HTERT RPE-1 (cell line): ENCODE measurements around the gene PGP.

Source experiments
- in situ Hi-C: fragments of 300-500 bp; cut with MboI; formaldehyde crosslinking; loops from 4 replicates; pipeline ENCODE4 v1.14.3; 2020; ENCODE audit warnings: low sequenced_read_pairs

The PGP gene

DNA sequence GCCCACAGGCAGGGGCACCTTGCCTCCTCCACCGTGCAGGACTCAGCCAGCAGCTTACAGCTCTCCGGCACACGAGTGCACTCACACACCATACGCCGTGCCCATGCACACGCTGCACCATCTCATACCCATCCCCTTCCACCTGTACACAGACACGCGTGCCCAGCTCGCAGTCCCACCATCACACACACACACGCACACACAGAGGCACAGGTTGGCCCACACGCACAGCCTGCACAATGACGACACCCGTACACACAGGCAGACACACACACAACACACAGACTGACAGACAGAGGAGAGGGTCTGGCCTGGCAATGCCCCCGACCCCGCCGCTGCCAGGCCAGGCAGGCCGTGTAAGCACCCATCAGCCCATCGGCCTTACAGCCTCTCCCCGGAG lies 30.3 kb downstream of the PGP start:
- in situ Hi-C loops, result no loop called here

DNA sequence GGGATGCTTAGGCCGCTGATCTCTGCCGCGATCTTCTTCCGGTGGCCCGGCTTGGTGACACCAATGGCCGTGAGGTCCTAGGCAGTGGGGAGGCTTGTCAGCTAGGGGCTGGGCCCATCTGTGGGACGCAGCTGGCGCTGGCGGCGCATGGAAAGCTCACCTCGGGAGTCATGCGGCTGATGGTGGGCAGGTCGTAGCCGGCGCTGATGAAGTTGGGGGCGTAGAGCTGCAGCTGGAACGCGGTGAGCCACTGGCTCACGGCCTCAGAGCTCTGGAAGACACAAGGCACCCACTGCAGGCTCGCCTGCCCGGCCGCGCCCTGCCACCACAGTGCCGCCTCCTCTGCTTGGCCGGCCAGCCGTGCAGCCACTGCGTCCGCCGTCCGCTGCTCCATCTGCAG lies 31.0 kb downstream of the PGP start:
- in situ Hi-C loops, result no loop called here

DNA sequence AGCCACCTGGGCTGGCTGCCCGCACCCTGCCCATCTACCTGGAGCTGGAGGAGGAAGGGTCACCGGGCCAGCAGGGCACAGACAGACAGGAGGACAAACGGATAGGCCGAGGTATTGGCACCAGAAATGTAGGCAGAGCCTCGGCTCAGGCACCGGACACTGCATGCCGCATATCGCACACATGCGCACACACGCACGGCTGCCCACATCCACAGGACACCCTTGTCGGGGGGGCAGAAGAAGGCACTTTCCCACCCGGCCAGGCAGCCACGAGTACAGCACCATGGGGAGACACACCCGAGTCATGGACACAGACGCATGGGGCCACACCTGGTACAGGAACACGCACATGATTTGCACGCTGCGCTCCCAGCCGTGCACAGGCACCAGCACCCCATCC lies 32.7 kb downstream of the PGP start:
- in situ Hi-C loops, result no loop called here

DNA sequence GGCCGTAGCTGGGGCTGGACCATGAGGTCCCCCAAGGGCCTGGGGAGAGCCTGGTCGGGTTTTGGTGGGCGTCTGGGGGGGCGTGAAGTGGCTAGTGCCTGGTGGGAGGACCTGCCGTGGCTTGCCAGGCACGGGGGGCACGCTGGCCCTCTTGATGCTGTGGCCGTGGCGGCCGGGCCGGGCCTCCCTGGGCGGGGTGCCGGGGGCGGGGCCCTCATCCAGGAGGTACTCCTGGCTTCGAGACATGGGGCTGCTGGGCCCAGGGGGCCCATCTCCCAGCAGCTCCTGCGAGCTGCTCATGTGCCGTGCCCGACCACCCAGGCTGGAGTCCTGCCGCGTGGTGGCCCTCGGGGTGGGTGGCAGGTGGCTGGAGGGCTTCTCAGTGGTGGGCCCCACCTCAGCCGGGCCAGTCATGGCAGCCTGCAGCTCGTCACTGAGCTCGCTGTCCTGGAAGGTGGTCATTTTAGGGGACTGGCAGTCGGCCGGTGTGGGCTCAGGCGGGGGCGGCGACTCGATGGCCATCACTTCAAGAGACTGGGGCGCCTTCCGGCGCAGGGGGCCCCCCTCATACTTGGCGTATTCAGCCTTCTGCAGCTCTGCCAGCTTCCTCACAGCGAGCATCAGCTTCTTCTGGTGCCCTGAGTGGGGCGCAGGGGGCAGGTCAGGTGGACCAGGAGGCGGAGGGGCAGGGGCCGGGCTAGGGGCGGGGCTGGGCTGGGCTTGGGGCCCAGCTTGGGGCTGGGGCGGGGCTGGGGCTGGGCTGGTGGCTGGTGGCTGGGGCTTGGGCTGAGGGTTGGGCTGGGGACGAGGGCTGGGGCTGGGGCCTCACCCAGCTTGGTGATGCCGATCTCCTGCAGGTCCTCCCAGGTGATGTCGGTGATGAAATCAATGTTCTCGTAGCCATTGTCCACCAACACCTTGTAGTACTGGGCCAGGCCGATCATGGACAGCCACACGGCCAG lies 33.4 kb downstream of the PGP start:
- in situ Hi-C loops, result no loop called here

DNA sequence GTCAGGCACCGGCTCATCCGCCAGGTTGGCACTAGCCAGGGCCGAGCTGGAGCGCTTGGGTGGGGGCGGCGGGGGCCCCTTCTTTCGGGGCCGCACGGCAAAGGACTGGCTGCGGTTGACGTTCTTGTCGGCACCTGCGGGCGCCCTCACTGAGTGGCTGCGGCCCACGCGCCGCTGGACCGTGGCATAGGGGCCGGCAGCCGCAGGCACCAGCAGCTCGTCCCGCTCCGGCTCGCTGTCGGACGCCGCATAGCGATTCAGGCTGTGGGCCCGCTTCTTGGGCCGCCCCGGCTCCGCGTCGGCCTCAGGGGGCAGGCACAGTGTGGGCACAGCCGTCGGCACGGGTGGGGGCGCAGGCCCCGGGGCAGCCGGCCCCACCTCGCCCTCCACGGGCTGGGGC lies 34.2 kb downstream of the PGP start:
- in situ Hi-C loops, result no loop called here

DNA sequence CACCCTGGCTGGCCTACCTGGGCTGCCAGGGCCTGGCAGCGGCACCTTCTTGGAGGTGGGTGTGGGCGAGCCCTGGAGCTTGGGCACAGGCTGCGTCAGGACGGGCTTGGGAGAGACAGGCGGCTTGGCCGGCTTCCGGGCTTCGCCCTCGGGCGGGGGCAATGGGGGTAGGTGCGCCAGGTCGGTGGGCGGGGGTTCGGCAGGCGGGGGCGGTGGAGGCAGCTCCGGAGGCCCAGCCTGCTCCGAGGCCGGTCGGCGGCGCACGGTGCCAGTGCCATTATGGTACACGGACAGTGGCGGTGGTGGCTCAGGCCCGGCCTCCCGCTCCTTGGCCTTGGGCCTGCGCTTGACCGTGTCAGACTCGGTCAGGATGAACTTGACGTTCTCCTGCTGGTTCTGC lies 35.1 kb downstream of the PGP start:
- in situ Hi-C loops, result no loop called here

DNA sequence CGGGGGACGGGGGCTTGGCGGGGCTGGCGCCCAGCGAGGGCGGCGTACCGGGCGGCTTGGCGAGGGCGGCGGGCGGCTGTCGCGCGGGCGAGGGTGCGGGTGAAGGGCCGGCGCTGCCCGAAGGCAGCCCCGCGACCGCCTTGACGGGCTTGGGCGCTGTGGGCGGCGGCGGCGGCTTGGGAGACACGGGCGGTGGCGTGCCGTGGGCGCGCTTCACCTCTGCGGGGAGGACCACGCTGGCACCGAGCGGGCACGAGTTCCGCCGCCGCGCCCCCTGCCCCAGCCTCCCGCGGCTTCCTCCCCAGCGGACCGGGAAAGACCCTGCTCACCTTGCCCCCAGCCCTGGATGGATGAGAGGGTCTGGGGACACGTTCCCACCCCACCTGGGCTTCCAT lies 35.5 kb downstream of the PGP start:
- in situ Hi-C loops, result no loop called here

DNA sequence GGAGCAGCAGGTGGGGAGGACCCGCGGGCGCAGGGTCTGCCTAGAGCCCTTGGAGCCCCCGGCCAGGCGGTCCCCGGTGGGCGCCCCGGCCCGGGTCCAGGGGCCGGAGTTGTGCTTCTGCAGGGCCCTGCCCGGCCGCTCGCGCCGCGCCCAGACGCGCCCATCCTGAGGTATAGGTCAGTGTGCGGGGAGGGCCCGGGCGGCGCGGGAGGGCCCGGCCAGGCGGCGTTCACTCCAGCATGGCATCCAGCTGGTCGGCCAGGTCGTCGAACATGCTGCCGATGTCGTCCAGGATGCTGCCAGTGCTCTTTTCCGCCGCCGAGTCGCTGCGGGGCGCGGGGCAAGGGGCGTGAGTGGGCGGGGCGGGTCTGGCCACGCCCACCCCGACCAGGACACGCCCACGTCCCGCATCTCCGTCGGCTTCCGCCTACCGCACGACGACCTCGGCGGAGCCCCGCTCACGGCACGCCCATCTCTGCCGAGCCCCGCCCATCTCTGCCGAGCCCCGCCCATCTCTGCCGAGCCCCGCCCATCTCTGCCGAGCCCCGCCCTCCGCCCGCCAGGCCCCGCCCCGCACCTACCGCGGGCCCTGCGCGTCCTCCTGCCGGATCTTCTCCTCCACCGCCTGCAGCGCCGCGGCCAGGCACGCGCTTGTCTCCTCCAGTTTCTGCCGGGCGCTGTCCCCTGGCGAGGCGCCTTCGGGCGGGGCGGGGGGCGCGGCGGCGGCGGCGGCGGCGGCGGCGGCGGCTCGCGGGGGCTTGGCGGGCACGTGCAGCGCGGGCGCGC lies 36.1 kb downstream of the PGP start:
- in situ Hi-C loops, result no loop called here

DNA sequence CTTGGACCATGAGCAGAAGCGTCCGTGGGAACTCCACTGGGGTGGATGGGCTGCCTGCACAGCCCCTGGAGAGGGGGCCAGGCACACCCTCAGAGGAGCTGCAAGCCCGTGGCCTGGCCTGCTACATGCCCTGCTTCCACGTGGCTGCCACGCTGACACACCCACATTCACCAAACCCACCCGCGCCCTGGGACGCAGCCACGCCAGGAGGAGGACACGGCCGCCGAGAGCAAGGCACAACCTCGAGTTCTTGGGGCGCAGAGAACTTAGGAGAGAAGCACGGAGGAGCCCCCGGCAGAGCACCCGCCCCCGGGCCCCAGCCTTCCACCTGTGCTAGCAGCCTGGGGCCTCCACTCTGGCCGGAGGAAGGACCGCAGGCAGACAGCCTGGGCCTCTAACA lies 37.1 kb downstream of the PGP start:
- in situ Hi-C loops, result no loop called here

DNA sequence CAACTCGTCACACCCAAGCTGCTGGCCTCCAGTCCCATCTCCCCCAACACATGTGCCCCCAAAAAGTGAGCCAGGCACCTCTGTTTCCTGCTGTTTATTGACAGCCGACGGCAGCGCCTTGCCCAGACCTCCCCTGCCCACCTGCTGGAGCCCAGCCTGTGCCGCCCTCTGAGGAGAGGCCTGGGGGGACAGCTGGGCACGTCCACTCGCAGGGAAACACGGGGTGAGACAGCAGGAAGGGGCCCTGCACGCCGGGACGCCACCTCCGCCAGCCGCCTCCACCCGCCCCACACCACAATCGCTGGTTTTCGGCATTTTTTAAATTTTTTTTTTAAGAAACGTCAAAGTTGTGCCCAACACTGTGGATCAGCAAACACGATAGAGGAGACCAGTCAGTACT lies 37.5 kb downstream of the PGP start:
- in situ Hi-C loops, result no loop called here

DNA sequence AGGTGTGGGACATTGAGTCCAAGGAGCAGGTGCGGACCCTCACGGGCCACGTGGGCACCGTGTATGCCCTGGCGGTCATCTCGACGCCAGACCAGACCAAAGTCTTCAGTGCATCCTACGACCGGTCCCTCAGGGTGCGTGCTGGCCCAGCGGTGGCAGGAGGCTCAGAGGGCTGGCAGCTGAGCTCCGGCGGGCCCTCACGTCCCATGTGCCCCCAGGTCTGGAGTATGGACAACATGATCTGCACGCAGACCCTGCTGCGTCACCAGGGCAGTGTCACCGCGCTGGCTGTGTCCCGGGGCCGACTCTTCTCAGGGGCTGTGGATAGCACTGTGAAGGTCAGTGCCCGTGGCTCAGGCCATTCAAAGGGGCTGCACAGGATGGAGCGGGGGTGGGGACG lies 38.6 kb downstream of the PGP start:
- in situ Hi-C loops, result no loop called here

DNA sequence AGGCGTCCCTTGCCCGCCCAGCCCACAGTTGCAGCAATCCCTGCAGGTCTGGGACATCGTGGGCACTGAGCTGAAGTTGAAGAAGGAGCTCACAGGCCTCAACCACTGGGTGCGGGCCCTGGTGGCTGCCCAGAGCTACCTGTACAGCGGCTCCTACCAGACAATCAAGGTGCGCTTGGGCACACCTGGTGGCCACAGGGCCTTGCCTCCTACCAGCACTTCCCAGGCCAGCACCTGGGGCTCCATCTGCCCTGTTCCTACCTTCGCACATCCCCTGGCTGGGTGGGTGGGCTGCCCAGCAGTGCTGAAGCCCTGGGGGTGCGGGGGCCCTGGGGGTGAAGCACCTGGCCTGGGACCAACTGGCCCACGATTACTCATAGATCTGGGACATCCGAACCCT lies 39.2 kb downstream of the PGP start:
- in situ Hi-C loops, result no loop called here

DNA sequence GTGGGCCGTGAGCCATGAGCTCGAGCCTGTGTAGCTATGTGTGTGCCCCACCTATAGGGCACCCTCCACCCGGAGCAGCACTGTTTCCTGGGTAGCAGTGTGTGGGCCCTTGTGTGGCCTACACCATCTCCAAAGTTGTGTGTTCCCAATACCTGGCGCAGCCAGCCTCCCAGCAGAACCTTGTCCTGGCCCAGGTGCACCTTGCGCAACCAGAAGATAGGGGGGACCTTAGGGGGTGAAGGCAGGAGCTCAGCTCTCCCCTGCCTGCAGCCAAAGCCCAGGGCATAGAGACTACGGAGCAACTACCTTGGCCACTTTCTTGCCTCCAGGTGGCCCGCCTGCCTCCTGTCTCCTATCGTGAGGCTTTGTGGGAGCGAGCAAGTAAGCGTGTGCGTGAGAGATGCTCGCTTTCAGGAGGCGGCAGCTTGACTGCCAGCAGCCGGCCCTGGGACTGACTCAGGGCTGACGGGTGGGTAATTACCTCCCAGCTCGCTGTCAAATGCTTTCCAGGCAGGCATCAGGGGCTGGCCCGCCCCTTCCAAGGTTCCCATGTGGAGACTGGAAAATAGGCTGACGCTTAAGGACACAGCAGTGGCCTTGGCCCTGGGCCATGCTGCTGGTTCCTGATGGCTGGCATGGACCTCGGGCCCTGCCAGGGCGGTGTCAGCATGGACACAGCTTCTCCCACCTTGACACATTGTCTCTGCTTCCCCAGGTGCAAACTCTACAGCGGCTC lies 40.1 kb downstream of the PGP start:
- in situ Hi-C loops, result no loop called here

DNA sequence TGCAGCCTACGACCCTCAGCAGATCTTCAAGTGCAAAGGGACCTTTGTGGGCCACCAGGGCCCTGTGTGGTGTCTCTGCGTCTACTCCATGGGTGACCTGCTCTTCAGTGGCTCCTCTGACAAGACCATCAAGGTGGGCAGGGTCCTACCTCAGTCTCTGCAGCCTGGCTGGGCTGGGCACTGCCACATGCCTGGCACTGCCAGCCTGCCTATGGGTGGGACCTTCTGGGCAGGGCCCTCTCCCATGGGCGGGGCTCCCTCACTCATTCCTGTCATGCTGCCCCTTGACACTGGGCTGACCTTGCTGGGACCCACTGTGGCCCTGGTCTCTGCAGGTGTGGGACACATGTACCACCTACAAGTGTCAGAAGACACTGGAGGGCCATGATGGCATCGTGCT lies 40.7 kb downstream of the PGP start:
- in situ Hi-C loops, result no loop called here

DNA sequence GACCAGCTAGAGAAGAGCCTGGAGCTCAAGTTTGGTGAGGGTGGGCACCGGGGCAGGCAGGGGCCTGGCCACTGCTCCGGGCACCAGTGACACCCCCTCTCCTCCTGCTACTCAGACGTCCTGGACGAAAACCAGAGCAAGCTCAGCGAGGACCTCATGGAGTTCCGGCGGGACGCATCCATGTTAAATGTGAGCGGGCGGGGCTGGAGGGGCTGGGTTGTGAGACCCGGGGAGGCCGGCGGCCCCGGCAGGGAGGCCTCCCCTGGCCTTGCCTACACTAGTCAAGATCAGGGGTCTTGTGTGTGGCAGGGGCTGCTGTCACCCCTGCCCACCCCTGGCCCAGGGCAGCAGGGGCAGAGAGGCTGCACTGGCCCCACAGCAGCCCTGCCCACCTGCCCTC lies 41.3 kb downstream of the PGP start:
- in situ Hi-C loops, result no loop called here

DNA sequence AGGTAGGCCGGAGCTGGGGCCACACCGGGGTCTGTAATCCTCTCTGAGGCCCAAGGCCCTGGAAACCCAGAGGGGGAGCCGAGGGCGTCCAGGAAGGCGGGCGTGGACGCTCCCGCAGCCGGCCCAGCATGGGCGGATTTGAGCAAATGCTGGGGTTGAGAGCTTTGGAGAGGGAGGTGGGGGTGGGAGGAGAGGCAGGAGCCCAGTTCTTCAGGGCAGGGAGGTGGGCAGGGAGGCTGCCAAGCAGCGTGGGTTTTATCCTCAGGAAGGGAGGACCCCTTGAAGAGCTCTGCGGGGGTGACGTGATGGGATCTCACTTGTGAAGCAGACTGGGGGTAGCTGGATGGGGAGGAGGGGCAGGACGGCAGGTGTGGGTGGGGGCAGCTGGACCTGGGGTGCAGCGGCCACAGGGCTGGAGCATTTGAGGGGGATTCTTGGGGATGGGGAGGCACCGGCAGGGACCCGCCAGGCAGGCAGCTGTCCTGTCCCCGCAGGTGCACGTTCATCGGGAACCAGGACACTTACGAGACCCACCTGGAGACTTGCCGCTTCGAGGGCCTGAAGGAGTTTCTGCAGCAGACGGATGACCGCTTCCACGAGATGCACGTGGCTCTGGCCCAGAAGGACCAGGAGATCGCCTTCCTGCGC lies 41.8 kb downstream of the PGP start:
- in situ Hi-C loops, result no loop called here

DNA sequence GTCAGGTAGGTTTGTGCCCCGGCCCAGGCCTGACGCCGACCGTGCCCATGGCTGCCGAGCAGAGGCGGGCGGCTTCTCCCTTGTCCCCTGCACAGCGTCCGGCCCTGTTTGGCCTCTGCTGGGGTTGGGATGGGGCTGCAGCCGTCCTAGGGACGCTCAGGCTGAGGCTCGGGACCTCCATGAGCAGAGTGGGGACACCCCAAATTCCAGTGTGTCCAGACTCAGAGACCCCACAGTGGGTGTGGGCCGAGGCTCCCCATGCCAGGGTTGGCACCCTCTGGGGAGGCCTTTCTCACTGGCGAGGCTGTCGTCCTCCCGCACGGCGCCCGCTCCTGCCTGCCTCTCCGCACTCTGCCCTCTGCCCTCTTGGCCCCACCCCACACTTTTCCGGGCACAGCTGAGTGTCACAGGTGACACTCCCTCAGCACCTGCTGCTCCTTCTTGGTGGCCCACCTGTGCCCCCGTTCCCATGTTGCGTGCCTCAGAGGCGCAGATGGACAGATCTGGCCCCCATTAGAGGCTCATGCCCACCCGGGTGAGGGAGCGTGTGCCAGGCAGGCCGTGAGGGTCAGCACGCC lies 43.0 kb downstream of the PGP start:
- in situ Hi-C loops, result no loop called here

DNA sequence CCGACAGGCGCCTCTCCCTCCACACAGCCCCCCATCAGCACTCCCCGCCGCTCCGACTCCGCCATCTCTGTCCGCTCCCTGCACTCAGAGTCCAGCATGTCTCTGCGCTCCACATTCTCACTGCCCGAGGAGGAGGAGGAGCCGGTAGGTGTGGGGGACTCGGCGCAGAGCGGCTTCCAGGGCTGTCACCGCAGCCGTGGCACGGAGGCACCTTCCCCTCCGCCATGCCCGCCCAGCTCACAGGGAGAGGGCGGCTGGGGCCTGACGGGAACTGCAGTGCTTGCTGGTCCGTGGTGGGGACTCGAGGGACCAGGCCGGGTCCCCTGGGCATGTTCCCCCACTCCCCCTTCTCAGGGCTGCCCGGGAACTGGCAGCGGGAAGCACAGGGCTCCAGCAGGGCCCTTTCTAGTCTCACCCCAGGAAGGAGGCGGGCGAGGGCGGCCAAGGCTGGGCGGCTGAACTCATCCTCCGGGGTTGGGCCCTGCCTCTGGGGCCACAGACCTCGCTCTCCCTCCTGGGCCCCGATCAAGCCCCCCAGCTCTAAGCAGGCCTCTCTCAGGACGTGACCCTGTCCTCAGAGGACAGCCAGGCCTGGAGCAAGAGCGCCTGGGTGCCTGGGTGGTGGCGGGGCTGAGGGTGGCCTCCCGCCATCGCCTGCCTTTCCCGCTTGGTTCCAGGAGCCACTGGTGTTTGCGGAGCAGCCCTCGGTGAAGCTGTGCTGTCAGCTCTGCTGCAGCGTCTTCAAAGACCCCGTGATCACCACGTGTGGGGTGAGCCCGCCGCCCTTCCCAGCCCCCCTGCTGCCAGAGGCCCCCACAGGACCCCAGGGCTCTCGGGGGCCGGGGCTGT lies 43.8 kb downstream of the PGP start:
- in situ Hi-C loops, result no loop called here

DNA sequence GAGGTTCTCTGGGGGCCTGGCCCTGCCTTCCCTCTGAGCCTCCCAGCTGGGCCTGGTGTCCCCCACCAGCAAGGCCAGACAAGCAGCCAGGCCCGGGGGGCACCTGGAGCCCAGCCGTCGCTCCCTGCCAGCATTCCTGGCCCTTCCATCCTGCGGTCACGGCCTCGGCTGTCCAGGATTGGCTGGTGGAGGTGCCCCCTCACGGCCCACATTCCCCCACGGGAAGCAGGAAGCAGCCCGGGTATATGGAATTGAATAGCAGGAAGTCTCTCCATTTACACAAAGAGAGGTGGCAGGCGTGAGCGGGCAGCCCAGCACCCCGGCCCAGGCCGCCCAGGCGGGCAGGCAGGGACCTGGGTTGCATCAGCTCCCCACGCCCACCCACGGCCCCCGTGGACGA lies 44.6 kb downstream of the PGP start:
- in situ Hi-C loops, result no loop called here
